Calu3 (cell line): ENCODE data around the gene OR10G2. TPM values are rescaled to one million over a fixed set of nuclear protein-coding genes. Genes with fewer than 3 reads are reported as not detected.
"Not testable (repeated sequence)": the region's sequence is repeated elsewhere in the genome, so short reads cannot be mapped to it uniquely, and the experiment has no call there.

ENCODE experiments used
- BruUV-seq: library from RNA; stranded (reverse); fragments of 400-500 nt; replicated peaks from 2 replicates; lab custom pipeline; 2021; lab: Mats Ljungman, UMichigan
- CTCF ChIA-PET: fragments of 300-600 bp; sonication (Branson Sonifier 250); formaldehyde crosslinking; loops from one replicate; lab custom pipeline; 2022; ENCODE audit warnings: antibody characterized with exemption; lab: Charles Lee
- DNase-seq: peaks from one replicate; pipeline ENCODE4 v3.0.0; 2022
- H3K27ac Mint-ChIP-seq: one replicate; pipeline ENCODE4 v1.8.0; 2022; ENCODE audit warnings: mixed read lengths; ENCODE audit not compliant: unreplicated experiment
- H3K27me3 Mint-ChIP-seq: one replicate; pipeline ENCODE4 v1.8.0; 2022; ENCODE audit warnings: mixed read lengths; ENCODE audit not compliant: unreplicated experiment
- H3K36me3 Mint-ChIP-seq: one replicate; pipeline ENCODE4 v1.8.0; 2022; ENCODE audit warnings: mild to moderate bottlenecking, moderate library complexity, mixed read lengths; ENCODE audit not compliant: insufficient read depth, unreplicated experiment
- H3K4me1 Mint-ChIP-seq: one replicate; pipeline ENCODE4 v1.8.0; 2022; ENCODE audit warnings: mild to moderate bottlenecking, low read depth, mixed read lengths; ENCODE audit not compliant: unreplicated experiment
- H3K4me3 Mint-ChIP-seq: one replicate; pipeline ENCODE4 v1.8.0; 2022; ENCODE audit warnings: mild to moderate bottlenecking, low read depth, moderate library complexity, mixed read lengths; ENCODE audit not compliant: unreplicated experiment
- H3K9me3 Mint-ChIP-seq: one replicate; pipeline ENCODE4 v1.8.0; 2022; ENCODE audit warnings: low read depth, mixed read lengths; ENCODE audit not compliant: unreplicated experiment
- intact Hi-C: fragments of 100-400 bp; cut with micrococcal nuclease; formaldehyde crosslinking; loops from one replicate; pipeline ENCODE4 v1.10.0; 2022; ENCODE audit not compliant: unreplicated experiment
- total RNA-seq: library from RNA; stranded (reverse); gene quantifications from 2 replicates; pipeline ENCODE4 v1.2.3, GENCODE V29; 2022
- TF ChIP-seq, protein P1 (sequence below): fragments of 200-600 bp; IDR thresholded peaks from one replicate; pipeline ENCODE4 v1.8.0; 2022; ENCODE audit warnings: antibody characterized with exemption; ENCODE audit not compliant: unreplicated experiment

The OR10G2 gene
- total RNA-seq, 1 experiment from 2014 or later: not detected

DNA sequence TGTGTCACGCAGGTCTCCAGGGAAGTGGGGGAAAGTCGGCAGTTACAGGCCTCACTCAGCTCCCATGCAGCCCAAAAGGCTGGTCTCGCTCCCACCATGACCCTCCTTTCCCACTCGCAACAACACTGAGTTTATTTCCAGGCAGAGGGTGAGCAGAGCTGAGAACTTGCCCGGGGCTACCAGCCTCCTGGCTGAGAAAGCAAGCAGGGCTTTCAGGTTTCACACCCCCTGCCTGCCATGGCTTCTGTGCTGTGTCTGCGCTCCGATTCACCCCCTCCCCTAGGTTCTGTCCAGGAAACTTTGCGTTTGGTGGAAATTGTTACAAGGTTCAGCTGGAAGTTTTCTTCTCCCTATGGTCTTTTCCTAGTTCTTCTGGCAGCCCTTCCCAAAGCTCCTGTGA, 17.1 kb downstream of the OR10G2 start:
- TF ChIP-seq, protein P1, sequence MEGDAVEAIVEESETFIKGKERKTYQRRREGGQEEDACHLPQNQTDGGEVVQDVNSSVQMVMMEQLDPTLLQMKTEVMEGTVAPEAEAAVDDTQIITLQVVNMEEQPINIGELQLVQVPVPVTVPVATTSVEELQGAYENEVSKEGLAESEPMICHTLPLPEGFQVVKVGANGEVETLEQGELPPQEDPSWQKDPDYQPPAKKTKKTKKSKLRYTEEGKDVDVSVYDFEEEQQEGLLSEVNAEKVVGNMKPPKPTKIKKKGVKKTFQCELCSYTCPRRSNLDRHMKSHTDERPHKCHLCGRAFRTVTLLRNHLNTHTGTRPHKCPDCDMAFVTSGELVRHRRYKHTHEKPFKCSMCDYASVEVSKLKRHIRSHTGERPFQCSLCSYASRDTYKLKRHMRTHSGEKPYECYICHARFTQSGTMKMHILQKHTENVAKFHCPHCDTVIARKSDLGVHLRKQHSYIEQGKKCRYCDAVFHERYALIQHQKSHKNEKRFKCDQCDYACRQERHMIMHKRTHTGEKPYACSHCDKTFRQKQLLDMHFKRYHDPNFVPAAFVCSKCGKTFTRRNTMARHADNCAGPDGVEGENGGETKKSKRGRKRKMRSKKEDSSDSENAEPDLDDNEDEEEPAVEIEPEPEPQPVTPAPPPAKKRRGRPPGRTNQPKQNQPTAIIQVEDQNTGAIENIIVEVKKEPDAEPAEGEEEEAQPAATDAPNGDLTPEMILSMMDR: no peak
- CTCF ChIA-PET: no interaction called here

DNA sequence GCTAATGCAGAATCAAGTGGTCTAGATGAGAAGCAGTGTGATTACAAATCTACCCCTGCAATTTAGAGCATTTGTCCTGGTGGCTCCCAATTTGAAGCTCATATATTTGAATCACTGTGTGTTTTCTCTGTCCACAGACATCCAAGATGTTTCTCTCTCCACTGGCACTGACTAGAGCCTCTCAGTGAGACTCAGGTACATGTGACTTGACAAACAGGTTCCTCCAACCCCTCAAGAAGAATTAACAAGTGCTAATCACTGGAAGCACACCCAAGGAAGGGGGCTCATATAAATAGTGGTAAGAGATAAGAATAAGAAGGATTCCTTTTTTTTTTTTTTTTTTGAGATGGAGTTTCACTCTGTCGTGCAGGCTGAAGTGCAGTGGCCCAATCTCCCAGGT, 20.5 kb downstream of the OR10G2 start:
- TF ChIP-seq, protein P1: no peak
- BruUV-seq: no TSS peak
- Mint-ChIP-seq H3K4me3 (no peak overlapping the region), H3K9me3 (no peaks in the 10 kb centered on the region), H3K4me1 (no peaks in the 10 kb centered on the region), H3K27me3 (peaks cover 37% of the 10 kb centered on the region), H3K36me3 (no peaks in the 10 kb centered on the region), H3K27ac (no peak overlapping the region)
- no peak for DNase-seq
- CTCF ChIA-PET: no interaction called here
- intact Hi-C loops: no loop called here

More for the DNA sequence above, 17.1 kb downstream of the OR10G2 start:
- DNase-seq: no peak
- Mint-ChIP-seq H3K27ac (no peak overlapping the region), H3K36me3 (no peaks in the 10 kb centered on the region), H3K4me3 (no peak overlapping the region), H3K27me3 (peaks cover 43% of the 10 kb centered on the region), H3K9me3 (no peaks in the 10 kb centered on the region), H3K4me1 (no peaks in the 10 kb centered on the region)
- intact Hi-C loops: no loop called here
- BruUV-seq: no TSS peak

DNA sequence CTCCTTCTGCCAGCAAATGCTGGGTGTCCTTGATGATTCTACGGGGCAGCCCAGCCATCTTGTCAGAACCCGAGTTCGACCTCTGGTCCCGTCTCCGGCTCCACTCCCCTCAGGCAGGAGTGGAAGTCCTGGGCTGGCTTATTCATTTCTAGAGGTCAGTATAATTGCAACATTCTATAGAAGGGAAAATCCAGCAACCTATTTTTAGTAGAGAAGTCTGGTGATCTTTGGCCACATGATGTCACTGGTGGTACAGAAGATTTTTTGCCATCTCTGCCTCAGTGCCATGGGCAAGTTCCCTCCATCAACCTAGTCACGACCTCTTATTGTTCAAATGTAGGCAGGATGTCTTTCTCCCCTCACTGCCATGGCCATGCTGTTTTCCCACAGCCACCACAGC, 22.4 kb downstream of the OR10G2 start:
- no peaks in the 10 kb centered on the region for H3K4me1 Mint-ChIP-seq
- intact Hi-C loops: no loop called here
- H3K4me3 Mint-ChIP-seq: no peak overlapping the region
- TF ChIP-seq, protein P1: no peak
- H3K27me3 Mint-ChIP-seq: peaks cover 32% of the 10 kb centered on the region
- BruUV-seq: no TSS peak
- no peak for DNase-seq
- H3K27ac Mint-ChIP-seq: no peak overlapping the region
- no peaks in the 10 kb centered on the region for H3K36me3 Mint-ChIP-seq
- H3K9me3 Mint-ChIP-seq: no peaks in the 10 kb centered on the region
- CTCF ChIA-PET: no interaction called here

DNA sequence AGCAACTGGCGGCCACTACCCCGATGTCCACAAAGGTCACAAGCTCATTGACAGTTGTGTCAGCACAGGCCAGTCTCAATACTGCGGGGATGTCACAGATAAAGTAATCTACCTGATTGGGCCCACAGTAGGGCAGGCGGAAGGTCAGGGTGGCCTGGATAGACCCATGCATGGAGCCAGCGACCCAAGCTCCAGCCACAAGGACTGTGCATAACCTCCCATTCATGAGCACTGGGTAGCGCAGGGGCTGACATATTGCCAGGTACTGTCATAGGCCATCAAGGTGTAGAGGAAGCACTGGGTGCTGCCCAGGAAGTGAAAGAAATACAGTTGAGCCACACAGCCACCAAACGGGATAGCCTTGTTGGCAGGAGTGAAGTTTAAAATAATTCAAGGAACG, 32.6 kb downstream of the OR10G2 start:
- H3K27ac Mint-ChIP-seq, BruUV-seq, intact Hi-C loops, DNase-seq, H3K36me3 Mint-ChIP-seq, H3K9me3 Mint-ChIP-seq, H3K4me1 Mint-ChIP-seq, CTCF ChIA-PET, H3K4me3 Mint-ChIP-seq: not testable (repeated sequence)
- peaks cover 31% of the 10 kb centered on the region for H3K27me3 Mint-ChIP-seq

DNA sequence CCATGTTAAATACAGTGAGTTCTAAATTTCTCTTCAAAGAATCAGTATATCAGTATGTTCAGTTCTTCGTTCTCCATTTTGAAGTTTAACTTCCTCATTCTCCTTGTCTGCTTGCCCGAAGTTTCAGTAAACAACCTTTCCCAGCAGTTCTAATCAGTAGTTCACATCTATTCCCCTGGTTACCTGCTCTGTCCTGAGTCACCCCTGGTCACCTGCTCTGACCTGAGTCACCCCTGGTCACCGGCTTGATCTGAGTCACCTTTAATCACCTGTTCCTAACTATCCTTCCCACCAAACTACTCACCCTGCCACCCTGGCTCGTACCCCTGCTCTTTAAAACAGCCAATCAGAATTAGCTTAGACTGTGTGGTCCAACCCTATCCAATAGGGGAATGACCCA, 45.4 kb downstream of the OR10G2 start:
- TF ChIP-seq, protein P1: no peak
- Mint-ChIP-seq H3K36me3 (no peaks in the 10 kb centered on the region), H3K27me3 (peaks cover 24% of the 10 kb centered on the region), H3K4me3 (no peak overlapping the region), H3K27ac (no peak overlapping the region), H3K9me3 (peaks cover 10% of the 10 kb centered on the region), H3K4me1 (no peaks in the 10 kb centered on the region)
- BruUV-seq: no TSS peak
- CTCF ChIA-PET: no interaction called here
- intact Hi-C loops: no loop called here
- DNase-seq: no peak

Other genes with a start within 250 kb of the OR10G2 start
- 93.1 and 100 TPM in 2 replicates for gene CHD8, start 178.8 kb downstream of the OR10G2 start, total RNA-seq
- 25.2 and 25.4 TPM in 2 replicates for gene RAB2B, start 158.0 kb downstream of the OR10G2 start, total RNA-seq
- 77.4 and 78.0 TPM in 2 replicates for gene TOX4, start 157.7 kb downstream of the OR10G2 start, total RNA-seq
- 40.5 and 42.2 TPM in 2 replicates for gene METTL3, start 123.6 kb downstream of the OR10G2 start, total RNA-seq
- gene SALL2, start 108.6 kb downstream of the OR10G2 start, total RNA-seq: 3.5 and 3.9 TPM in 2 replicates
- not detected in 2 replicates for gene OR10G3, start 54.9 kb downstream of the OR10G2 start, total RNA-seq
- not detected in 2 replicates for gene OR4E2, start 18.9 kb upstream of the OR10G2 start, total RNA-seq
- gene OR4E1, start 38.9 kb upstream of the OR10G2 start, total RNA-seq: not detected in 2 replicates